Hepatocyte (in vitro differentiated cells): ENCODE data around the gene SOX18. TPM values are rescaled to one million over a fixed set of nuclear protein-coding genes. Genes with fewer than 3 reads are reported as not detected.

Experiments
- DNase-seq: peaks from one replicate; pipeline ENCODE4 v3.0.0-alpha.2; 2016; ENCODE audit warnings: low spot score
- H2AFZ ChIP-seq: fragments of 200-600 bp; sonication (generic); 2 replicates; pipeline ENCODE4 v1.6.0; 2016; ENCODE audit warnings: antibody characterized with exemption, mild to moderate bottlenecking
- H3K27ac ChIP-seq: fragments of 200-600 bp; sonication (generic); 2 replicates; pipeline ENCODE4 v1.5.1; 2016; ENCODE audit warnings: mild to moderate bottlenecking
- H3K27me3 ChIP-seq: fragments of 200-600 bp; sonication (generic); 2 replicates; pipeline ENCODE4 v1.6.1; 2016
- H3K36me3 ChIP-seq: fragments of 200-600 bp; sonication (generic); replicated peaks from 2 replicates; pipeline ENCODE4 v1.5.1; 2016; ENCODE audit warnings: low read depth; ENCODE audit not compliant: insufficient read depth
- H3K4me1 ChIP-seq: fragments of 200-600 bp; sonication (generic); 2 replicates; pipeline ENCODE4 v1.5.1; 2016; ENCODE audit warnings: mild to moderate bottlenecking, moderate library complexity; ENCODE audit not compliant: insufficient read depth
- H3K4me2 ChIP-seq: fragments of 200-600 bp; sonication (generic); 2 replicates; pipeline ENCODE4 v1.6.0; 2016
- H3K4me3 ChIP-seq: fragments of 200-600 bp; sonication (generic); 2 replicates; pipeline ENCODE4 v1.5.1; 2016; ENCODE audit warnings: mild to moderate bottlenecking
- H3K79me2 ChIP-seq: fragments of 200-600 bp; sonication (generic); 2 replicates; pipeline ENCODE4 v1.6.0; 2017; ENCODE audit warnings: mild to moderate bottlenecking
- H3K9me2 ChIP-seq: fragments of 200-600 bp; sonication (generic); replicated peaks from 2 replicates; pipeline ENCODE4 v1.6.0; 2017; ENCODE audit warnings: mild to moderate bottlenecking; ENCODE audit not compliant: insufficient read depth
- H3K9me3 ChIP-seq: fragments of 200-600 bp; sonication (generic); 2 replicates; pipeline ENCODE4 v1.5.1; 2016; ENCODE audit warnings: low read depth, mild to moderate bottlenecking
- H4K20me1 ChIP-seq: fragments of 200-600 bp; sonication (generic); 2 replicates; pipeline ENCODE4 v1.6.0; 2016; ENCODE audit warnings: mild to moderate bottlenecking; ENCODE audit not compliant: insufficient read depth, poor library complexity, severe bottlenecking
- EZH2 ChIP-seq: fragments of 200-600 bp; sonication (generic); IDR thresholded peaks from 2 replicates; pipeline ENCODE4 v1.6.1; 2016; ENCODE audit warnings: antibody characterized with exemption, mild to moderate bottlenecking, borderline replicate concordance
- EZH2phosphoT487 ChIP-seq: fragments of 200-600 bp; sonication (generic); IDR thresholded peaks from one replicate; pipeline ENCODE4 v1.6.1; 2018; ENCODE audit warnings: antibody characterized with exemption, mild to moderate bottlenecking, low read depth, moderate library complexity; ENCODE audit not compliant: unreplicated experiment, severe bottlenecking
- WGBS: methylation state at CpG from one replicate; pipeline ENCODE4 v1.1.6; 2016; ENCODE audit warnings: low lambda C conversion rate; ENCODE audit errors: missing lambda C conversion rate; 5-methylcytosine and 5-hydroxymethylcytosine counted together
- polyA plus RNA-seq: library from polyadenylated mRNA; unstranded; fragments of >200 nt; fragmentation: Nextera tagmentation; extraction: Ambion mirVana; gene quantifications from 2 replicates; pipeline ENCODE4 v1.2.1, GENCODE V29; 2016
- total RNA-seq: library from RNA; depleted of rRNA; stranded (reverse); fragments of >200 nt; gene quantifications from 2 replicates; pipeline ENCODE4 v1.2.3, GENCODE V29; 2014
- TF ChIP-seq, protein P1 (sequence below): fragments of 200-600 bp; sonication (generic); IDR thresholded peaks from 2 replicates; pipeline ENCODE4 v1.5.1; 2016; ENCODE audit warnings: antibody characterized with exemption, mild to moderate bottlenecking; ENCODE audit not compliant: poor library complexity

The SOX18 gene
- total and polyA plus RNA-seq, 2 experiments from 2014 or later: 2.0 TPM; not detected in 1

DNA sequence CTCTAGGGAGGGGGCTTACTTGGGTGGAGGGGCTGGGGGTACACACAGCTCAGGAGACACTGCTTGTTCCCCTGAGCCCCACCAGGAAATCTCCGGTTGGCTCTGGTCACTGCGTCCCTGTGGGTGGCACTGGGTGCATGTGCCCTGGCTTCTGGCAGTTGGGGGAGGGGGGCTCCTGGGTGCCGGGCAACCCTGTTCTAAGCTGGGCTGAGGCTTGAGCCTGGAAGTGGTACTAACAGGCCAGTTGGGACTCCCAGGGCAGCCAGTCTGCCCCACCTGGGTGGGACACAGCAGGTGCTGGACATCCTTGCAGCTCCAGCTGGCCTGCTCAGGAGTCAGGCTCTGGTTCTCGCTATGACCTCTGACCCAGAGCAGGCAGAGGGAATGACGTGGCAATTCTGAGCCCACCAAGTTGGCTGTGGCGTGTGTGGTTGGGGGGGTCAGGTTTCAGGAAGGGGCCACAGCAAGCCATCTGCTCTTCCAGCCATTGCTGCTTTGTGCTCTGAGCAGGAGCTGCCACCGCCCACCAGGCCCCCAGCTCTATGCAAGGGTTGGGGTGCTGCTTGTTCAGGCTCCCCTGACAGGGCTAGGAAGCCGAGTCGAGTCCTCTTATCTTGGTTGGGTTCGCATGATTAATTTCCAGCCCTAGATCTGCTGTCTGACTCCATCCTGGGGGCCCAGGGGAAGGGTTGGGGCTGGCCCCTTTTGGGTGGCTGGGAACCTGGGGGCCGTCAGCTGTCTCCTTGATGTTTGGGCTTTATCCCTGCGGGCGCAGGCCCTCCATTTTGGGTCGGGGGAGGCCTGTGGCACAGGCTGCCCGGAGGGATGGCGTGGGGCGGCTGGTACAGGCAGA, 12.9 kb downstream of the SOX18 start:
- no peak overlapping the region for H2AFZ ChIP-seq
- H3K4me1 ChIP-seq: peaks cover 21% of the 10 kb centered on the region
- DNase-seq: no peak
- no peak overlapping the region for H3K27ac ChIP-seq
- no peaks in the 10 kb centered on the region for H3K9me2 ChIP-seq
- peaks cover 35% of the 10 kb centered on the region for H3K27me3 ChIP-seq
- no peaks in the 10 kb centered on the region for H3K9me3 ChIP-seq
- no peak for TF ChIP-seq EZH2
- TF ChIP-seq, protein P1, sequence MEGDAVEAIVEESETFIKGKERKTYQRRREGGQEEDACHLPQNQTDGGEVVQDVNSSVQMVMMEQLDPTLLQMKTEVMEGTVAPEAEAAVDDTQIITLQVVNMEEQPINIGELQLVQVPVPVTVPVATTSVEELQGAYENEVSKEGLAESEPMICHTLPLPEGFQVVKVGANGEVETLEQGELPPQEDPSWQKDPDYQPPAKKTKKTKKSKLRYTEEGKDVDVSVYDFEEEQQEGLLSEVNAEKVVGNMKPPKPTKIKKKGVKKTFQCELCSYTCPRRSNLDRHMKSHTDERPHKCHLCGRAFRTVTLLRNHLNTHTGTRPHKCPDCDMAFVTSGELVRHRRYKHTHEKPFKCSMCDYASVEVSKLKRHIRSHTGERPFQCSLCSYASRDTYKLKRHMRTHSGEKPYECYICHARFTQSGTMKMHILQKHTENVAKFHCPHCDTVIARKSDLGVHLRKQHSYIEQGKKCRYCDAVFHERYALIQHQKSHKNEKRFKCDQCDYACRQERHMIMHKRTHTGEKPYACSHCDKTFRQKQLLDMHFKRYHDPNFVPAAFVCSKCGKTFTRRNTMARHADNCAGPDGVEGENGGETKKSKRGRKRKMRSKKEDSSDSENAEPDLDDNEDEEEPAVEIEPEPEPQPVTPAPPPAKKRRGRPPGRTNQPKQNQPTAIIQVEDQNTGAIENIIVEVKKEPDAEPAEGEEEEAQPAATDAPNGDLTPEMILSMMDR: no peak
- TF ChIP-seq EZH2phosphoT487: no peak
- no peak overlapping the region for H3K4me3 ChIP-seq
- H4K20me1 ChIP-seq: peaks cover 10% of the 10 kb centered on the region
- H3K79me2 ChIP-seq: no peaks in the 10 kb centered on the region
- WGBS: 71% methylated on average over 17 of the region's 17 CpGs
- H3K4me2 ChIP-seq: no peak overlapping the region
- no peaks in the 10 kb centered on the region for H3K36me3 ChIP-seq

DNA sequence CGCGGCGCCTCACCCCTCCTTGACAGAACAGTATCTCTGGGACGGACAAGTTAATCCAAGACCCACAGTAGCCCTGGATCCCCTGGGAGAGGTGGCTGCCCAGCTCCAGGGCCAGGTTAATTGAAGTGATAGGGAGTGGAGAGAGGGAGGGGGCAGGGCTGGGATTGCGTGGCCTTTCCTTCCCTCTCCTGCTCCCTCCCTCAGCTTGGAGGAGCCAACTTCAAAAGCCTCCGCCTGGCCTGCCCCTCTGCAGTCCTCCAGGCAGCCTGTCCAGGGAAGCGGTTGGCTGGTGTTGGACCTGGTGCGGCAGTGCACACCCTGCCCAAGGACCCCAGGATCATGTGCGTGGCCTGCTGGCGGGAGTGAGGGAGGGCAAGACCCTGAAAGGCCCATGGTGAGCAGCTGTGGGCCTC, 13.5 kb downstream of the SOX18 start, which contains the start of gene C20orf204:
Gene C20orf204, plus strand, starts transcription at position 250 of the 413 bp plus-strand sequence. Its CDS starts 142 bp downstream, at position 392.
- Histone ChIP-seq H2AFZ (no peak within 1 kb of the TSS), H4K20me1 (peaks cover 14% of the 10 kb centered on the region), H3K4me2 (no peak within 1 kb of the TSS), H3K9me3 (no peaks in the 10 kb centered on the region), H3K27ac (no peak within 1 kb of the TSS), H3K27me3 (peaks cover 30% of the 10 kb centered on the region), H3K9me2 (no peaks in the 10 kb centered on the region), H3K36me3 (no peaks in the 10 kb centered on the region), H3K4me1 (peaks cover 17% of the 10 kb centered on the region), H3K79me2 (no peaks in the 10 kb centered on the region), H3K4me3 (no peak within 1 kb of the TSS)
- 68% methylated on average over 9 of the region's 10 CpGs for WGBS
- no peak for DNase-seq
- TF ChIP-seq, protein P1: no peak
- TF ChIP-seq EZH2phosphoT487 (no peak), EZH2 (no peak)

DNA sequence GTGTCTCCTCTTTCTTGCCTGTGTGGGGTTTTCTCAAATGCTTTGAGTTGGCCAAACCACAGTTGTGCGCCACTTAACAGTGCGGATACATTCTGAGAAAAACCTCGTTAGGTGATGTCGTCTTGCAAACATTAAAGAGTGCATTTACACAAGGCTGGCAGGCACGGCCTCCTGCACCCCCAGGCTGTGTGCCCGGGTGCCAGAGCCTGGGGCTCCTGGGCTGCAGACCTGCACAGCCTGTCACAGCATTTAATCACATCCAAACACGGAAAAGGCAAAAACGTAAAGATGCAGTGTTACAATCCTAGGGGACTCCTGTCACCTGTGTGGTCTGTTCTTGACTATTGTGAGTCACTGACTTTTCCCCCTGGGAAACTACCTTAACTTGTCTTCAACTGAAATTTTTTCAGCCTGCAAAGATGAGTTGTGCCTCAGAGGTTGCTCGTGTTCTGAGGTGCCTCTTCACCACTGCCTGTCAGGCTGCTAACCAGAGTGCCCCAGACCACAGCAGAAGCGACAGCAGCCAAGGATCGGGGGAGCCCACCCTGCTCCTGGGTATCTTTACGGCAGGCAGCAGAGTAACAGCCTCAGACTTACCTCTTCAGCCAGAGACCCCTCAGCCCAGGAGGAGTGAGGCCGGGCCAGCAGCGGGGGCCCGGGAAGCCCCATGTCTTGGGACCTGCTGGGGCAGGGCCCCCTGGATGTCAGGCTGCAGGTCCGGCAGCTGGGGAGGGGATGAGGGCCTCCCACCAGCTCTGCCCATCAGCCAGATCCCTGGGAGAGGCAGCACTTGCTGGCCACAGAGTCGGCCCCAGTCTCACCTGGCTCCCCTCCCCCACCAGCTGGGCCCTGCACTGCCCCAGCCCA, 14.1 kb downstream of the SOX18 start:
- no peaks in the 10 kb centered on the region for H3K36me3 ChIP-seq
- no peak overlapping the region for H2AFZ ChIP-seq

More for the DNA sequence above, 14.1 kb downstream of the SOX18 start:
- DNase-seq: no peak
- Histone ChIP-seq H3K27me3 (peaks cover 24% of the 10 kb centered on the region), H3K9me3 (no peaks in the 10 kb centered on the region), H3K9me2 (no peaks in the 10 kb centered on the region), H3K4me3 (no peak overlapping the region), H4K20me1 (peaks cover 15% of the 10 kb centered on the region), H3K79me2 (no peaks in the 10 kb centered on the region), H3K4me1 (peaks cover 17% of the 10 kb centered on the region), H3K4me2 (no peak overlapping the region), H3K27ac (no peak overlapping the region)
- TF ChIP-seq, protein P1: no peak
- TF ChIP-seq EZH2phosphoT487: no peak
- no peak for TF ChIP-seq EZH2
- 73% methylated on average over 17 of the region's 17 CpGs for WGBS
